ENCODE measurements around the gene COX17. TPM values are rescaled to one million over a fixed set of nuclear protein-coding genes. Genes with fewer than 3 reads are reported as not detected.

COX17 gene
- polyA plus RNA-seq, result 63.5 TPM
- long read RNA-seq, donor 1, transcript COX17-201 (3 exons, 684 nt), result major isoform, 46 of 46 reads
- long read RNA-seq, donor 1, partial matches to known transcripts, result 0 of 46 reads
- long read RNA-seq, donor 1, other reads (novel, unspliced or antisense), result 0 of 46 reads
- long read RNA-seq, donor 2, transcript COX17-207 (2 exons, 565 nt), result minor isoform, 5 of 87 reads
- long read RNA-seq, donor 2, transcript COX17-201 (3 exons, 684 nt), result major isoform, 82 of 87 reads
- long read RNA-seq, donor 2, partial matches to known transcripts, result 0 of 87 reads
- long read RNA-seq, donor 2, other reads (novel, unspliced or antisense), result 0 of 87 reads
- long read RNA-seq, donor 3, result 0 reads
- long read RNA-seq, donor 4, transcript COX17-201 (3 exons, 684 nt), result major isoform, 9 of 9 reads
- long read RNA-seq, donor 4, partial matches to known transcripts, result 0 of 9 reads
- long read RNA-seq, donor 4, other reads (novel, unspliced or antisense), result 0 of 9 reads
- long read RNA-seq, donor 5, transcript COX17-201 (3 exons, 684 nt), result major isoform, 38 of 38 reads
- long read RNA-seq, donor 5, partial matches to known transcripts, result 0 of 38 reads
- long read RNA-seq, donor 5, other reads (novel, unspliced or antisense), result 0 of 38 reads
- long read RNA-seq, donor 6, transcript COX17-201 (3 exons, 684 nt), result major isoform, 66 of 79 reads
- long read RNA-seq, donor 6, partial matches to known transcripts, result 5 of 79 reads
- long read RNA-seq, donor 6, other reads (novel, unspliced or antisense), result 5 of 79 reads
- long read RNA-seq, donor 7, transcript COX17-201 (3 exons, 684 nt), result major isoform, 52 of 53 reads
- long read RNA-seq, donor 7, partial matches to known transcripts, result 0 of 53 reads
- long read RNA-seq, donor 7, other reads (novel, unspliced or antisense), result 0 of 53 reads
- long read RNA-seq, donor 8, transcript COX17-201 (3 exons, 684 nt), result major isoform, 87 of 102 reads
- long read RNA-seq, donor 8, partial matches to known transcripts, result 0 of 102 reads
- long read RNA-seq, donor 8, other reads (novel, unspliced or antisense), result 9 of 102 reads
- long read RNA-seq, donor 9, transcript COX17-201 (3 exons, 684 nt), result major isoform, 83 of 102 reads
- long read RNA-seq, donor 9, partial matches to known transcripts, result 0 of 102 reads
- long read RNA-seq, donor 9, other reads (novel, unspliced or antisense), result 17 of 102 reads
- long read RNA-seq, donor 10, transcript COX17-201 (3 exons, 684 nt), result major isoform, 83 of 92 reads
- long read RNA-seq, donor 10, partial matches to known transcripts, result 0 of 92 reads
- long read RNA-seq, donor 10, other reads (novel, unspliced or antisense), result 7 of 92 reads
- long read RNA-seq, donor 11, transcript COX17-201 (3 exons, 684 nt), result major isoform, 69 of 75 reads
- long read RNA-seq, donor 11, partial matches to known transcripts, result 5 of 75 reads
- long read RNA-seq, donor 11, other reads (novel, unspliced or antisense), result 0 of 75 reads

DNA sequence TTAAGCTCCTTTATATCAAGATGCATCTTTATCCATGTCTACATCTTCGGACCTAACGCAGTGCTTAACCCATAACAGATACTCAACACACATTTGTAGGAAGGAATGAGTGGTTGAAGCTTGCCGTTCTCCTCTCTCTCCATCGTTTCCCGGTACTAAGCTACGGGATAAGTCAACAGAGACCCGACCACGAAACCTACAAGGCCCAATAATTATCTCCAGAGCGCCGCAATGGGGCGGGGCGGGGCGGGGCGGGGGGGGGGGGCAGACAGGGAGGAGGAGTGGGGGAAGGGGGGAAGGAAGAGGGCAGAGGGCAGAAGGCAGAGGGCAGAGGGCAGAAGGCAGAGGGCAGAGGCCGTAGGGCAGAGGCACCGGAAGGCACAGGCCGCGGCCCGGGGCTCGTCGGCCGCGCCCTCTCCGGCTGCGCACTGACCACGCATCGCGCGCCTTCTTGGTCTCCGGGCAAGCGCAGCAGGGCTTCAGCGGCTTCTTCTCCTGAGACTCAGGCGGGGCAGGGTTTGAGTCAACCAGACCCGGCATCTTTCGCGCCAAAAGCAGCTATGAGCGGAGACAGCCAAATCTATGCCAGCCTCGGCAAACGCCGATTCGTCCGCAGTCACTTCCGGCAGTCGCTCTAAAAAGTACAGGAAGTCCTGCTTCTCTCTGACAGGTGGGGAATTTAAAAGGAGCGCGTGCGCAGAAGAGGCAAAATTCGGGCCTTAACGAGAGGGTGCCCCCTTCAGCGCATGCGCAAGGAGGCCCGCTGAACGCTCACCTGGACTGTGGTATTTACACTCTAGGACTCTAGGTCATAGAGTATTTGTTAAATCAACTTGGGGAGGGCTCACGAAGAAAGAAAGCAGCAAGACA is at the start of gene COX17:
COX17 (minus strand) TSS at position 636 of the 870 bp plus-strand sequence; CDS start at position 540, 96 bp downstream.
- peaks cover 4% of the 10 kb centered on the region for H3K9me3 ChIP-seq (ENCODE audit: control insufficient read depth, low read depth, low read length)
- peak within 1 kb of the TSS; percentile 84 for H3K27ac ChIP-seq (ENCODE audit: low read length)
- WGBS (ENCODE audit: insufficient coverage, low lambda C conversion rate), result no CpG with 5 or more reads among the region's 54 CpGs
- H3K36me3 ChIP-seq (ENCODE audit: control insufficient read depth, insufficient read depth, low read length), result peaks cover 16% of the 10 kb centered on the region
- DNase-seq, result peak; percentile 98
- H3K27me3 ChIP-seq (ENCODE audit: control insufficient read depth, insufficient read depth, low read length), result no peaks in the 10 kb centered on the region
- peaks cover 8% of the 10 kb centered on the region for H3K4me1 ChIP-seq (ENCODE audit: control insufficient read depth, insufficient read depth, low read length)
- H3K4me3 ChIP-seq (ENCODE audit: low read length), result peak within 1 kb of the TSS; percentile 71

DNA sequence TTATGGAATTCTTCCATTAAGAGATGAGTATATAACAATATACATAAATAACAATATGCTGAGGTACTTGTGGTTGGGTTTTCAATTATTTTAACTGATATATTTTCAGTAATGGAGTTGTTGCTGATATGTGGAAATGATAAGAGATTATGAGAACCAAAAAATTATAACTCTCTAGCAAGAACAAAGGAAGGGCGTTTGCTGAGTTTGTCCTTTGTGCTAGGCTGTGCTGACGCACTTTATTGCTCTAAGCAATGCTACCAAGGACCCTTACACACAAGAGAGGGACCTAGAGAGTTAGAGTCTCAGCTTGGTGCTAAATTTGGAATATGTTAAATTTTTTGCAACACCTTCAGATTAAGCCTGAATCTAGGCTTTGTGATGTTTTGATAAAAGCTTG is 49.7 kb upstream of the COX17 start:
- Histone ChIP-seq H3K4me1 (ENCODE audit: control insufficient read depth, insufficient read depth, low read length) (no peaks in the 10 kb centered on the region), H3K4me3 (ENCODE audit: low read length) (no peak overlapping the region), H3K9me3 (ENCODE audit: control insufficient read depth, low read depth, low read length) (no peaks in the 10 kb centered on the region), H3K36me3 (ENCODE audit: control insufficient read depth, insufficient read depth, low read length) (no peaks in the 10 kb centered on the region), H3K27ac (ENCODE audit: low read length) (no peak overlapping the region), H3K27me3 (ENCODE audit: control insufficient read depth, insufficient read depth, low read length) (no peaks in the 10 kb centered on the region)
- no CpG with 5 or more reads among the region's 2 CpGs for WGBS (ENCODE audit: insufficient coverage, low lambda C conversion rate)
- DNase-seq, result no peak

DNA sequence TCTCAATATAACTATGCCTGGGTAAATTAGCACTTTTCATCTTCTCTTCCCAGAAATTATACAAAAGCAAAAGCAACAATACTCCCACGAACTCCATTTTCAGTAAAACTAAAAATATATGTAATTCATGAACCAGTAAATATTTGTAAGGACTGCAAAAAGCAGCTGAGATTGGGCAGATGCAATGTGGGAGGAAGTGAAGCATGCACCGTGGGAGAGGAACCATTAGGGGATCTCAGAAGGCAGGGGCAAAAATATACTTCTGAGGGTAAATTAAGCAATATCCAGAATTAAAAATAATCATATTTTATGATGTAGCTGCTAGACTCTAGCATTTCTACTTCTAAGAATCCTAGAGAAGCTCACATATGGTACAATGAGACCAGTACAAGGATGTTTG is 45.8 kb upstream of the COX17 start:
- no peak overlapping the region for H3K4me3 ChIP-seq (ENCODE audit: low read length)
- no peaks in the 10 kb centered on the region for H3K4me1 ChIP-seq (ENCODE audit: control insufficient read depth, insufficient read depth, low read length)
- no peak overlapping the region for H3K27ac ChIP-seq (ENCODE audit: low read length)
- no peaks in the 10 kb centered on the region for H3K36me3 ChIP-seq (ENCODE audit: control insufficient read depth, insufficient read depth, low read length)
- DNase-seq, result no peak
- H3K9me3 ChIP-seq (ENCODE audit: control insufficient read depth, low read depth, low read length), result no peaks in the 10 kb centered on the region
- no peaks in the 10 kb centered on the region for H3K27me3 ChIP-seq (ENCODE audit: control insufficient read depth, insufficient read depth, low read length)
- WGBS (ENCODE audit: insufficient coverage, low lambda C conversion rate), result 100% methylated on average over 1 of the region's 2 CpGs

- peaks cover 24% of the 10 kb centered on the region for H3K4me1 ChIP-seq (ENCODE audit: control insufficient read depth, insufficient read depth, low read length)
- peak in 1 of 2 donors; percentile 45 for DNase-seq
- no peaks in the 10 kb centered on the region for H3K27me3 ChIP-seq (ENCODE audit: control insufficient read depth, insufficient read depth, low read length)
- no peak overlapping the region for H3K4me3 ChIP-seq (ENCODE audit: low read length)
- no peaks in the 10 kb centered on the region for H3K9me3 ChIP-seq (ENCODE audit: control insufficient read depth, low read depth, low read length)
- H3K36me3 ChIP-seq (ENCODE audit: control insufficient read depth, insufficient read depth, low read length), result no peaks in the 10 kb centered on the region
- peak overlapping the region; percentile 77 for H3K27ac ChIP-seq (ENCODE audit: low read length)
- 25% methylated on average over 1 of the region's 5 CpGs for WGBS (ENCODE audit: insufficient coverage, low lambda C conversion rate)
These were observed 40.3 kb upstream of the COX17 start for GRCh38 chr3:119717520-119717919.

DNA sequence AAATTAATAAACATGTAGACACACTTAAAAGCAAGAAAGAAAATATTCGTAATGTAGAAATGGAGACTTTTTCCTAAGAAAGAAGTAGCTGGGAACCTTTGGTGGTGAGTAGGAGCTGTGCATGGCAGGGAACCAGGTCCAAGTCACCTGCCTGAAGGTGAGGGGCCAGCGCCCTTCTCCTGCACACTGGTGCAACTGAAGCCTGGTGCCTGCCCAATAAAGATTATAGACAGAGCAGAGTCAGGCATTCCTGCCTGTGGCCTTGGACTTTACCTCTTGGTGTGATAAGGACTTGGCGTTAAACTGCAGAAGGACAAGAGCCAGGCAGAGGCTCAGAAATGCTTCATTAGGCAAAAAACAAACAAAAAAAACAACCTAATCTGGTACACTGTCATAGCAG is 39.8 kb upstream of the COX17 start:
- Histone ChIP-seq H3K9me3 (ENCODE audit: control insufficient read depth, low read depth, low read length) (no peaks in the 10 kb centered on the region), H3K4me1 (ENCODE audit: control insufficient read depth, insufficient read depth, low read length) (peaks cover 24% of the 10 kb centered on the region), H3K27ac (ENCODE audit: low read length) (peak overlapping the region; percentile 92), H3K27me3 (ENCODE audit: control insufficient read depth, insufficient read depth, low read length) (no peaks in the 10 kb centered on the region), H3K4me3 (ENCODE audit: low read length) (no peak overlapping the region), H3K36me3 (ENCODE audit: control insufficient read depth, insufficient read depth, low read length) (no peaks in the 10 kb centered on the region)
- no CpG with 5 or more reads among the region's 3 CpGs for WGBS (ENCODE audit: insufficient coverage, low lambda C conversion rate)
- peak; percentile 95 to 97 for DNase-seq

DNA sequence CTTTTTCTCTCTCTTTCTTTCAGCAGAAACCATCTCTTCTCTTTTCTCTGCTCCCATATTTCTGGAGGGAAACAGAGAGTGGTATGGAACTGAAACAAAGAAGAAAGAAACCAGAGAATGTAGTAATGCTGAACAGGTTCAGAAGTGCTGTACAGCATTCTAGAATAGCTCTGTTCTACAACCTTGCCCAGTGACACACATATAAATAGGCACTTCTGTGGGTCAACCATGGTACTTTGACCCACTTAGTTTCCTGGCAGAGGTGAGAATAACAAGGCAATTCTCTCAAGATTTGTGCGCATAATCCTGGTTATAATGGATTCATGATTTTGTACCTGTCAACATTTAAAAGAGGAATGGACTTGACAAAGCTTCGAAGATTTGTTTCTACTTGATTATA is 37.9 kb upstream of the COX17 start:
- Histone ChIP-seq H3K27me3 (ENCODE audit: control insufficient read depth, insufficient read depth, low read length) (no peaks in the 10 kb centered on the region), H3K27ac (ENCODE audit: low read length) (peak overlapping the region; percentile 92), H3K9me3 (ENCODE audit: control insufficient read depth, low read depth, low read length) (no peaks in the 10 kb centered on the region), H3K4me1 (ENCODE audit: control insufficient read depth, insufficient read depth, low read length) (peaks cover 24% of the 10 kb centered on the region), H3K36me3 (ENCODE audit: control insufficient read depth, insufficient read depth, low read length) (no peaks in the 10 kb centered on the region), H3K4me3 (ENCODE audit: low read length) (no peak overlapping the region)
- no peak for DNase-seq
- 88% methylated on average over 1 of the region's 2 CpGs for WGBS (ENCODE audit: insufficient coverage, low lambda C conversion rate)

DNA sequence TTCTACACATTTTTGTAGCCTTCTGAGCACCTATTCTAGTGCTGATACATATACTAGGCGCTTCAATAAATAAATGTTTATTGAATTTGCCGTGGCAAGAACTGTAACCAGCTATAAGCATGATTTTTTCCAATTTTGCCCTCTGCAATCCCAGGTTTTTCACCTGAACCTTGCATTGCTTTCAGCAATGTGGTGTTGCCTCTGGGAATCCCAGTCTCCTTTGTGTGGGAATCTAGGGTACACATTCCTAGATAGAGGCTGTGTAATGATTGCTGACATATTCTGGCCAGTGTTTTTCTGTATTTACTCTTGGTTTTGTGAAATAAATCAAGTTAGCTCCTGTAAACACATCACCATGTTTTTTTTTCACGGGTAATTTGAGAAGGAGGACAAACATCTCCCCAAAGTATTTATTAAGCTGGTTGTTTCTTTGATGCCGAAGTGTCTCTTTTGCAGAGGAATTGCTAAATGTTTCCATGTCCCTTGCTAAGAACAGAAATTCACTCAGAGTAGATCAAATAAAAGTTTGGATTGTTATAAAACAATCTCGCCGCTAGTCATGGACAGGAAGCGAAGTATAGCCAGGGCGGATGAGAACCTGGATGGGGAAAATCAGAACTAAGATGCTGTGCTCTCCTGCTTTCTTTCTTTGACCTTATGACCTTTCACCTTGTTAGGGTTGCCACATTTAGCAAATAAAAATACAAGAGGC is 26.8 kb upstream of the COX17 start:
- Histone ChIP-seq H3K27ac (ENCODE audit: low read length) (no peak overlapping the region), H3K4me1 (ENCODE audit: control insufficient read depth, insufficient read depth, low read length) (peaks cover 9% of the 10 kb centered on the region), H3K9me3 (ENCODE audit: control insufficient read depth, low read depth, low read length) (no peaks in the 10 kb centered on the region), H3K36me3 (ENCODE audit: control insufficient read depth, insufficient read depth, low read length) (no peaks in the 10 kb centered on the region), H3K4me3 (ENCODE audit: low read length) (no peak overlapping the region), H3K27me3 (ENCODE audit: control insufficient read depth, insufficient read depth, low read length) (peaks cover 2% of the 10 kb centered on the region)
- DNase-seq, result peak in 1 of 2 donors; percentile 12
- 80% methylated on average over 2 of the region's 8 CpGs for WGBS (ENCODE audit: insufficient coverage, low lambda C conversion rate)

- no CpG with 5 or more reads among the region's 59 CpGs for WGBS (ENCODE audit: insufficient coverage, low lambda C conversion rate)
- Histone ChIP-seq H3K4me1 (ENCODE audit: control insufficient read depth, insufficient read depth, low read length) (peaks cover 9% of the 10 kb centered on the region), H3K9me3 (ENCODE audit: control insufficient read depth, low read depth, low read length) (no peaks in the 10 kb centered on the region), H3K27ac (ENCODE audit: low read length) (no peak within 1 kb of the TSS), H3K4me3 (ENCODE audit: low read length) (peak within 1 kb of the TSS; percentile 49), H3K27me3 (ENCODE audit: control insufficient read depth, insufficient read depth, low read length) (peaks cover 2% of the 10 kb centered on the region), H3K36me3 (ENCODE audit: control insufficient read depth, insufficient read depth, low read length) (no peaks in the 10 kb centered on the region)
- DNase-seq, result peak; percentile 93 to 96
These were observed 25.6 kb upstream of the COX17 start, which contains the start of gene CFAP91 for GRCh38 chr3:119702530-119703527. CFAP91 (plus strand) TSS chr3:119703022; CDS start chr3:119703099, 77 bp downstream.
